Progenitor cell of endocrine pancreas (in vitro differentiated cells): Measurements from ENCODE around the gene STKLD1. TPM values are rescaled to one million over a fixed set of nuclear protein-coding genes. Genes with fewer than 3 reads are reported as not detected.
A peak's percentile ranks its signal among the peaks of the same experiment; 100 is the strongest.

Experiments
- DNase-seq: peaks from one replicate; pipeline ENCODE4 v3.0.0; 2021; ENCODE audit warnings: low spot score; ENCODE audit not compliant: unreplicated experiment
- H3K27ac Mint-ChIP-seq: 2 replicates; pipeline ENCODE4 v1.8.0; 2021; ENCODE audit warnings: mild to moderate bottlenecking, moderate library complexity, mixed read lengths
- H3K27me3 Mint-ChIP-seq: 2 replicates; pipeline ENCODE4 v1.8.0; 2021; ENCODE audit warnings: mixed read lengths
- H3K36me3 Mint-ChIP-seq: 2 replicates; pipeline ENCODE4 v1.8.0; 2022; ENCODE audit warnings: mixed read lengths; ENCODE audit not compliant: insufficient read depth
- H3K4me1 Mint-ChIP-seq: 2 replicates; pipeline ENCODE4 v1.8.0; 2021; ENCODE audit warnings: low read depth, mixed read lengths
- H3K4me3 Mint-ChIP-seq: 2 replicates; pipeline ENCODE4 v1.8.0; 2021; ENCODE audit warnings: low read depth, mild to moderate bottlenecking, moderate library complexity, mixed read lengths
- H3K9me3 Mint-ChIP-seq: 2 replicates; pipeline ENCODE4 v1.8.0; 2021; ENCODE audit warnings: low read depth, mixed read lengths
- CTCF ChIP-seq: fragments of 200-600 bp; sonication (generic); IDR thresholded peaks from one replicate; pipeline ENCODE4 v1.5.0; 2021; ENCODE audit warnings: antibody characterized with exemption, mild to moderate bottlenecking; ENCODE audit not compliant: unreplicated experiment
- total RNA-seq: library from RNA; stranded (reverse); gene quantifications from 2 replicates; pipeline ENCODE4 v1.2.1, GENCODE V29; 2021

The STKLD1 gene
- total RNA-seq, 1 donor from 2014 or later = 4.0 TPM

DNA sequence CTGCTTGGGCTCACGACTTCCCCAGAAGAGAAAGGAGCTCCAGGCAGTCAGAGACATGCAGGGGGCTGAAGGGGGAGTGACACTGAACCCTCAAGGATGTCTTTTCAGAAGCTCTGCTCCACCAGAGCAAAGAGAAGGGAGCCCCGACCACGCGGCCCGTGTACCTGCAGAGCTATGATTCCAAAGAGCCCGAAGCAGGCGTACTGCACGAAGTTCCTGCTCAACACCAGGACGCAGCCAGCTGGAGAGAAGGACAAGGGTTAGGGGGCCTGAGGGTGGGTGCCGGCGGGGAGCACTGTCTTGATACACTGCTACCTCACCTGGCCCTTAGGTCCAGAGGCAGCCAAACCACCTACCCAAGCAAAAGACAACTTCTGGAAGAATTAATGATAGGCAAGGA is 9.7 kb upstream of the STKLD1 start:
- Mint-ChIP-seq H3K27me3 (no peaks in the 10 kb centered on the region), H3K4me1 (peaks cover 11% of the 10 kb centered on the region), H3K36me3 (peaks cover 25% of the 10 kb centered on the region)

GRCh38 chr9:133367221-133367620 is 8.9 kb upstream of the STKLD1 start:
- H3K4me1 Mint-ChIP-seq = peaks cover 13% of the 10 kb centered on the region

More for the DNA sequence above, 9.7 kb upstream of the STKLD1 start:
- H3K9me3 Mint-ChIP-seq = no peaks in the 10 kb centered on the region
- H3K4me3 Mint-ChIP-seq = no peak overlapping the region
- H3K27ac Mint-ChIP-seq = no peak overlapping the region
- no peak for TF ChIP-seq CTCF
- no peak for DNase-seq

GRCh38 chr9:133367778-133368177 is 8.4 kb upstream of the STKLD1 start:
- no peak for TF ChIP-seq CTCF
- Mint-ChIP-seq H3K36me3 (peaks cover 19% of the 10 kb centered on the region), H3K4me1 (peaks cover 13% of the 10 kb centered on the region)

More at GRCh38 chr9:133367221-133367620, 8.9 kb upstream of the STKLD1 start:
- no peak for DNase-seq
- Mint-ChIP-seq H3K9me3 (no peaks in the 10 kb centered on the region), H3K4me3 (no peak overlapping the region), H3K36me3 (peaks cover 19% of the 10 kb centered on the region), H3K27me3 (no peaks in the 10 kb centered on the region), H3K27ac (no peak overlapping the region)
- TF ChIP-seq CTCF = no peak

GRCh38 chr9:133368249-133368881 is 7.8 kb upstream of the STKLD1 start:
- peaks cover 17% of the 10 kb centered on the region for H3K36me3 Mint-ChIP-seq
- DNase-seq = no peak

More at GRCh38 chr9:133367778-133368177, 8.4 kb upstream of the STKLD1 start:
- no peak for DNase-seq
- Mint-ChIP-seq H3K27ac (no peak overlapping the region), H3K9me3 (no peaks in the 10 kb centered on the region), H3K27me3 (no peaks in the 10 kb centered on the region), H3K4me3 (no peak overlapping the region)

GRCh38 chr9:133369422-133369821 is 6.7 kb upstream of the STKLD1 start:
- Mint-ChIP-seq H3K9me3 (no peaks in the 10 kb centered on the region), H3K36me3 (peaks cover 11% of the 10 kb centered on the region), H3K27ac (no peak overlapping the region), H3K4me1 (peaks cover 14% of the 10 kb centered on the region), H3K27me3 (no peaks in the 10 kb centered on the region), H3K4me3 (no peak overlapping the region)
- DNase-seq = no peak
- TF ChIP-seq CTCF = no peak

More at GRCh38 chr9:133368249-133368881, 7.8 kb upstream of the STKLD1 start:
- no peak for TF ChIP-seq CTCF
- peak overlapping the region; percentile 11 for H3K27ac Mint-ChIP-seq
- no peaks in the 10 kb centered on the region for H3K9me3 Mint-ChIP-seq
- H3K4me1 Mint-ChIP-seq = peaks cover 13% of the 10 kb centered on the region
- H3K4me3 Mint-ChIP-seq = no peak overlapping the region
- no peaks in the 10 kb centered on the region for H3K27me3 Mint-ChIP-seq
